Stimulated activated CD8-positive, alpha-beta memory T cell treated with anti-CD3 and anti-CD28 coated beads, Interleukin-15, amount 100 ng/mL, for 48 hours (primary cell): ENCODE data around the gene IDH3A.

Experiments
- DNase-seq, 2 donors: peaks; one replicate each; pipeline ENCODE4 v3.0.0-alpha.2; 2020; ENCODE audit warnings: low read depth in 2 of 2

The IDH3A gene

DNA sequence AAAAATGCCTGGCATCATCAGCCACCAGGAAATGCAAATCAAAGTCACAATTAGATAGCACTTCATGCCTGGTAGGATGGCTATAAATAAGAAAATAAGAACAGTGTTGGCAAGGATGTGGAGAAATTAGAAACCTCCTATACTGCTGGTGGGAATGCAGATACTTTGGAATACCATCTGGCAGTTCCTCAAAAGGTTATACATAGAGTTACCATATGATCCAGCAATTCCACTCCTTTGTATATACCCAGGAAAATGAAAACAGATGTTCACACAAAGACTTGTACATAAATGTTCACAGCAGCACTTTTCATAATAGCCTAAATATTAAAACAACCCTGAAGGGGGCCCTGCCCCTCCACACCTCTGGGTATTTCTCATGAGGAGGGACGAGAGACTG is 71.6 kb downstream of the IDH3A start:
- DNase-seq = no peak
